Naive thymus-derived CD8-positive, alpha-beta T cell (primary cell): ENCODE results near the gene CDH4. TPM values are rescaled to one million over a fixed set of nuclear protein-coding genes. Genes with fewer than 3 reads are reported as not detected.

Experiments
- ATAC-seq, 2 donors: fragments of 150-1000 bp; cut with Tn5 transposase in 1 of 2; sonication (Bioruptor Pico), chemical (Tn5 transposase) in 1 of 2; 1 replicate in 1 of 2; 2 replicates in 1 of 2; pipeline ENCODE4 v1.10.0; 2021; ENCODE audit warnings: mild to moderate bottlenecking in 2 of 2, moderate library complexity in 2 of 2
- POLR2A ChIA-PET: fragments of 350-600 bp; sonication (Branson Sonifier 250); formaldehyde crosslinking; loops from one replicate; lab custom pipeline; 2021; ENCODE audit warnings: antibody characterized with exemption; lab: Charles Lee
- DNase-seq, 10 donors: peaks; one replicate each; pipeline versions ENCODE4 v3.0.0 to v3.0.0-alpha.2; 2020 to 2022
- H3K27ac Mint-ChIP-seq, 10 donors: one replicate each; pipeline ENCODE4 v1.8.0; 2020 to 2022; ENCODE audit warnings: mild to moderate bottlenecking in 10 of 10, mixed read lengths in 10 of 10, moderate library complexity in 4 of 10, inconsistent platforms in 1 of 10
- H3K27me3 Mint-ChIP-seq, 5 donors: one replicate each; pipeline ENCODE4 v1.8.0; 2021 to 2022; ENCODE audit warnings: mixed read lengths in 5 of 5
- H3K36me3 Mint-ChIP-seq, 3 donors: one replicate each; pipeline ENCODE4 v1.8.0; 2020 to 2022; ENCODE audit warnings: mixed read lengths in 3 of 3, mild to moderate bottlenecking in 2 of 3, inconsistent platforms in 1 of 3
- H3K4me1 Mint-ChIP-seq, 4 donors: one replicate each; pipeline ENCODE4 v1.8.0; 2021 to 2022; ENCODE audit warnings: mixed read lengths in 4 of 4
- H3K4me3 Mint-ChIP-seq, 10 donors: one replicate each; pipeline ENCODE4 v1.8.0; 2020 to 2022; ENCODE audit warnings: mild to moderate bottlenecking in 10 of 10, mixed read lengths in 10 of 10, moderate library complexity in 6 of 10, inconsistent platforms in 1 of 10
- H3K9me3 Mint-ChIP-seq, 9 donors: one replicate each; pipeline ENCODE4 v1.8.0; 2020 to 2022; ENCODE audit warnings: mixed read lengths in 9 of 9, mild to moderate bottlenecking in 3 of 9, inconsistent platforms in 1 of 9, moderate library complexity in 1 of 9
- polyA plus RNA-seq, 3 donors: library from polyadenylated mRNA; unstranded; fragments of 300-500 nt; fragmentation: Illumina TruSeq; gene quantifications; one replicate each; pipeline ENCODE4 v1.2.3, GENCODE V29; 2021
- total RNA-seq, 8 experiments: library from RNA in 2 of 8; stranded (reverse) in 2 of 8; gene quantifications; one replicate each; pipeline ENCODE4 v1.2.3 and lab custom pipeline; 2021 to 2026

Gene CDH4
- total and polyA plus RNA-seq, 5 experiments from 2014 or later, result 0.07 to 0.44 (median 0.15) TPM; not detected in 1

DNA sequence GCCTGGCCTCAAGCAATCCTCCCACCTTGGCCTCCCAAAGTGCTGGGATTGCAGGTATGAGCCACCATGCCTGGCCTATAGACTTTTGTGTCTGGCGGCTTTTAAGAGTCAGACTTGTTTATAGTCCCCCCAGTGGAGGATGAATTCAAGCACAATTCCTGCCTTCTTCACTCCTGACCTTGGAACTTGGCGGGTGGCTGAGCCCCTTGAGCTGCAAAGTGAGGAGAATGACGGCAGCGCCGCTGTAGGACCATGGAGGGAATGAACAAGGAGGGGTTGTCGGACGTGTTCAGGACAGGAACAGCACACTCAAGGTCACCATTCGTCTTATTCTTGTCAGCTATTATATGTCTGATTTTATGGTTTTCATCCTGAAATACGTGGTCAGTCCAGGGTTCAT lies 265.4 kb downstream of the CDH4 start:
- Mint-ChIP-seq H3K27ac (no peak overlapping the region), H3K9me3 (peaks cover 0 to 12% (median 0%) of the 10 kb centered on the region in 9 donors), H3K36me3 (no peaks in the 10 kb centered on the region), H3K4me3 (no peak overlapping the region), H3K4me1 (peaks cover 0 to 3% (median 0%) of the 10 kb centered on the region in 4 donors), H3K27me3 (peaks cover 0 to 7% (median 0%) of the 10 kb centered on the region in 5 donors)
- no peak for DNase-seq
- ATAC-seq, result no peak
- POLR2A ChIA-PET, result no interaction called here

DNA sequence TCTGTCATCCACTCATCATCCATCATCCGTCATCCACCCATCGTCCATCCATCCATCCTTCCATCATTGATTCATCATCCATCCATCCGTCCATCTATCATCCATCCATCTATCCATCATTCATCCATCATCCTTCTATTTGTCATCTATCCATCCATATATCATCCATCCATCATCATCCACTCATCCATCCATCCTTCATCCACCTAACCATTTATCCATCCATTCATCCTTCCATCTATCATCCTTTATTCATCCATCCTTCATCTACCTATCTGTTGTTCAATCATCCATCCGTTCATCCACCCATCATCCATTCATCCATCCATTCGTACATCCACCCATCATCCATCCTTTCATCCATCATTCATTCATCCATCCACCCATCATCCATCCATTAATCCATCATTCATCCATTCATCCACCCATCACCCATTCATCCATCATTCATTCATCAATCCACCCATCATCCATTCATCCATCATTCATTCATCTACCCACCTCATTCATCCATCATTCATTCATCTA lies 266.4 kb downstream of the CDH4 start:
- Mint-ChIP-seq H3K36me3 (no peaks in the 10 kb centered on the region), H3K4me1 (peaks cover 0 to 3% (median 0%) of the 10 kb centered on the region in 4 donors), H3K4me3 (no peak overlapping the region), H3K27me3 (peaks cover 0 to 10% (median 0%) of the 10 kb centered on the region in 5 donors), H3K9me3 (peaks cover 0 to 12% (median 0%) of the 10 kb centered on the region in 9 donors), H3K27ac (no peak overlapping the region)
- no peak for ATAC-seq
- POLR2A ChIA-PET, result no interaction called here
- DNase-seq, result no peak

DNA sequence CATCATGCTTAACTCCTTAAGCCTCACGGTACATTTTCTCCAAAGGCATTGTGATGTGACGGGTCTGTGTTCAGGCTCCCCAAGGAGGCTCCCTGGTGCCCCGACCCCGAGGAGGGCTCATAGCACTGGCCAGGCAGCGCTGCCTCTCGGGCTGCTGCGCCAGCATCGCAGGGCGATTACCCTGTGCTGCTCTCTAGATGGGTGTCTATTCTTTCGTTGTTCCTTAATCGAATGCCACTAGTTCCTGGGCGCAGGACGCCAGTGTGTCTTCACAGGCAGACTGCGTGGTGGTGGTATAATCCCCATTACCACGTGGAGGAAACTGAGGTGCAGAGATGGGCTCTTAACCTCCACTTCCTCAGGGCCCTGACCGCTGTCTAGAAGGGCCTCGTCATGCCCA lies 267.4 kb downstream of the CDH4 start:
- H3K27me3 Mint-ChIP-seq, result peaks cover 0 to 10% (median 0%) of the 10 kb centered on the region in 5 donors
- peaks cover 0 to 3% (median 0%) of the 10 kb centered on the region in 4 donors for H3K4me1 Mint-ChIP-seq
- peaks cover 0 to 12% (median 0%) of the 10 kb centered on the region in 9 donors for H3K9me3 Mint-ChIP-seq
- POLR2A ChIA-PET, result no interaction called here
- DNase-seq, result no peak
- no peaks in the 10 kb centered on the region for H3K36me3 Mint-ChIP-seq
- no peak overlapping the region for H3K4me3 Mint-ChIP-seq
- no peak overlapping the region for H3K27ac Mint-ChIP-seq
- ATAC-seq, result no peak

DNA sequence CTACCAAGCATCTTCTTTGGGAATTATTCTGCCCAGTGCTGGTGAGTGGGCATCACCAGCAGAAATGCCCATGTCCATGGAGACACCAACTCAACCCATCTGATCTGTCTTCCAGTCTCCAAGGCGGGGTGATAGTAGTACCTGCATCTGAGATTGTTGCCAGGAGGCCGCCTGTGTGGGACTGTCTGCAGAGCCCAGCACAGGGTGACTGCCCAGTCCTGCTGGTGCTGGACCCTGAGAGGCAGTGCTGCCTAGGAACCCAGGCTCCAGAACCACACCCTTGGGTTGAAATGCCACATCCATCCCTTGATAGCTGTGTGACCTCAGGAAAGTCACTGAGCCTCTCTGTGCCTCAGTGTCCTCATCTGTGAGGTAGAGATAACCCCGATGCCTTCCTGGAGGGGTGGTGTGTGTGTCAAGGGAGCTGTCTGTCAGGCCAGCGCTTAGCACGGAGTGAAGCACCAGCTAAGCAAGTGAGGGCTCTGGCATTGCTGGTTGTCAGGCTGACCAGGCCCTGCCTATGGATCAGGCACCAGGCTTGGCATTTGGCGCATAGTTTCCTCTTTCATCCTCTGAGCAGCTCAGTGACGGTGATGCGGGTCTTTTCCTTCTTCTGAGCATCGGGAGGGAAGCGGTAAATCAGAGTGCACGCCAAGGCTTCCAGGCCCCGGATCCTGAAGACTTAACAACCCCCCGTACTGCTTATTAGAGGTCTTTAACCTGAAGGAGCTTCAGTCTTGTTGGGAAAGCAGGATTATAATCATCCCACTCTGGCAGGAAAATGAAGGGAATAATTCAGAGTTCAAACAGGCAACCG lies 268.2 kb downstream of the CDH4 start:
- Mint-ChIP-seq H3K4me1 (peaks cover 0 to 3% (median 0%) of the 10 kb centered on the region in 4 donors), H3K27ac (no peak overlapping the region), H3K4me3 (no peak overlapping the region), H3K9me3 (peaks cover 0 to 12% (median 0%) of the 10 kb centered on the region in 9 donors), H3K36me3 (no peaks in the 10 kb centered on the region), H3K27me3 (peaks cover 0 to 15% (median 0%) of the 10 kb centered on the region in 5 donors)
- POLR2A ChIA-PET, result no interaction called here
- ATAC-seq, result no peak
- peak in 1 of 10 donors; percentile 13 for DNase-seq

DNA sequence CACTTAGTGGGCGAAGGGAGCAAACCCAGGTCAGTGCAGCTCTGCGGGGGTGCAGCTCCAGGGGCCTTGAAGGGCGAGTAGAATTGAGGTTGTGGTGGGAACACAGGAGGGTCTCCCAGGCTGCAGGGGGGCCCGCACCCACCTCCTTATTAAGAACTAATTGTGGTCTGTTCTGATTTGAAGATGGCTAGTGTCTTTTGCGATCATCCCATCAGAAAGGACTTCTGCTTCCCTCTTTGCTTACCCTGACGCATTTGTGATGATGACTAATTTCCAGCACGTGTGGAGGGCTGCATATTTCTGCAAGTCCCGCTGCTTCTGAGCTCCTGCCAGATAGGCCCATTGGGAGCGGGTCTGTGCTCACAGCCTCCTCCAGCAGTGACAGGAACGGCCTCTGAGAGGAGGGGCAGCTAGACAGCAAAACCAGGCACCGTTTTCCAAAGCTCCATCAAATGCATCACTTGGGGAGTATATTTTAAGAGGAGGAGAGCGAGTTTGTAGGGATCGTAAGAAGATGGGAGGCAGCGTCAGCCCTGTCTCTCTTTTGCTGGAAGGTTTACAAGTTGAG lies 268.9 kb downstream of the CDH4 start:
- H3K27me3 Mint-ChIP-seq, result peaks cover 0 to 17% (median 0%) of the 10 kb centered on the region in 5 donors
- peaks cover 0 to 3% (median 0%) of the 10 kb centered on the region in 4 donors for H3K4me1 Mint-ChIP-seq
- no peak overlapping the region for H3K4me3 Mint-ChIP-seq
- H3K36me3 Mint-ChIP-seq, result no peaks in the 10 kb centered on the region
- no peak for ATAC-seq
- peak in 1 of 10 donors; percentile 15 for DNase-seq
- H3K27ac Mint-ChIP-seq, result no peak overlapping the region
- POLR2A ChIA-PET, result no interaction called here
- peaks cover 0 to 12% (median 0%) of the 10 kb centered on the region in 9 donors for H3K9me3 Mint-ChIP-seq

DNA sequence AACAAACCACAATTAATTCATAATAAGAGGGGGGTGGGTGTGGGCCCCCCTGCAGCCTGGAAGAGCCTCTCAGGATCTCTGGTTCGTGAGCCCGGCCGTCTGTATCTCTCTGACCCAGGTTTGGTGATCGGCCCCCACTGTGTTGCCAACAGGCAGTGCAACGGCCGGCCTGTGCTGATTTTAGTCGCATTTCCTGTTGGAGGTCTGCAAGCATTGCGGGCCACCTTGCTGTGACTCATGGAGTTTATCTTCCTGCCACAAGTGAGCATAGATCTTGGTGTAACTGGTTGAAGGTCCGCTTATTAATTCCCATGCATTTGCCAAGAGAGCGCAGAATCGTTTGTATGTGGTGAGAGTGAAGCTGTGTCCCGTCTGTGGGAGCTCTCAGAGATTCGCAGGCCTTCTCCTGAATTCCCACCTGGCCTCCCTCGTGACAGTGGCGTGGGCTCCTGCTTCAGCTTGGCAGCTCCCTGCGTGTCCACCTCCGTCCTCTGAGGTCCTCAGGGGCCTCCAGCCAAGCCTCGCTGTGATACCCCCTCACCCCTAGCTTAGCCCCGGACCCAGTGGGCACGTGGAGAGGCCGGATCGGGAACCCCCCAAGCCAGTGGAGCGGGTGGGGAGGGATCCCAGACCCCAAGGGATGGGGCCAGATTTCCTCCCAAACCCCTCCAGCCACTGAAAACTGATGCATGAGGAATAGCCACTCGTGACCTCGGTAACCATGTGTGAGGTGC lies 269.8 kb downstream of the CDH4 start:
- H3K27ac Mint-ChIP-seq, result peak overlapping the region in 1 of 10 donors; percentile 11
- ATAC-seq (no peak), DNase-seq (peak in 1 of 10 donors; percentile 45)
- H3K27me3 Mint-ChIP-seq, result peaks cover 0 to 16% (median 0%) of the 10 kb centered on the region in 5 donors
- H3K4me1 Mint-ChIP-seq, result no peaks in the 10 kb centered on the region
- peaks cover 0 to 12% (median 0%) of the 10 kb centered on the region in 9 donors for H3K9me3 Mint-ChIP-seq
- H3K4me3 Mint-ChIP-seq, result no peak overlapping the region
- POLR2A ChIA-PET, result no interaction called here
- H3K36me3 Mint-ChIP-seq, result no peaks in the 10 kb centered on the region

DNA sequence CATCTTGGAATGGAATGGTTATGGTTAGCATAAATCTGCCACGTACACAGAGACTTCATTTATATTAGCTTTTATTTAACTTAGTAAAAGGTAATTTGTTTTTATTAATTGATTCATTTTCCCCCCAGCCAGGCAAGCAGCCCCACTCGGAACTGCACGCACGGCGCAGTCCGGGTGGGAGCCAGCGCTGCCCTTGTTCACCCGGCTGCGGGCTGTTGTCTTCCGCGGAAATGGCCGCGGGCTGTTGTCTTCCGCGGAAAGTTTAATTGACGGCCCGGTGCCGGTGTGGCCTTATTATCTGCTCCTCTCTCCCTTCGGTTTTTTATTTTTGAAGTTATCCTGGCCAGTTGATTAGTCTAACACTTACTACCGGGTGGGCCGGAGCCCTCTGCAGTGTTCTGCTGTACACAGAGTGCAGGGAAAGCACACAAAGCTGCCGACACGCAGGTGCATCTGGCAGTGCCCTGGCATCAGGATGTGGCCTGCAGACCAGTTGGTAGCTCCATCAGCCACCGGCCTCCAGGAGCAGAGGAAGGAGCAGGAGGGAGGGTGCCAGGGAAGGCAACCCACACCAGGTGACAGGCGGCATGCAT lies 270.5 kb downstream of the CDH4 start:
- no peak for DNase-seq
- H3K4me3 Mint-ChIP-seq, result no peak overlapping the region
- no peaks in the 10 kb centered on the region for H3K36me3 Mint-ChIP-seq
- POLR2A ChIA-PET, result no interaction called here
- ATAC-seq, result no peak
- peaks cover 0 to 12% (median 0%) of the 10 kb centered on the region in 9 donors for H3K9me3 Mint-ChIP-seq
- H3K27ac Mint-ChIP-seq, result no peak overlapping the region
- H3K27me3 Mint-ChIP-seq, result peaks cover 0 to 16% (median 0%) of the 10 kb centered on the region in 5 donors
- no peaks in the 10 kb centered on the region for H3K4me1 Mint-ChIP-seq

DNA sequence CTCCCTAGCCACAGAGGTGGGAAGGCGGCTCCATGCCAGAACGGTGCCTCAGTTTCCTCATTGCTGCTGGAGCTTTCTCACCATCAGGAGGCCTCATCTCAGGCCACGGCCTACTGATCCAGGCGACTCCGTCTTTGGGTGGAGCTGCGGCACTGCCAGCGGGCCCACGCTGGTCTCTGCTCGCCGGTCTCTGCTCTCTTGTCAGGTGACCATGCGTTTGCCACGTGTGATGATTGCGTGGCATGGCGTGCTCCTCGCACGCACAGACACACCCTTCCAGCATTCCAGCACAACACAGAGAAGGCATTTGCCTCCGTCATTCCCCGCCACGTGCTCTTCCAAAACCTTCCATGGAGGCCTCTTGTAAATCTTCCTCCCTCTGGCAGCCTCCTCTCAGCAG lies 271.1 kb downstream of the CDH4 start:
- Mint-ChIP-seq H3K4me1 (no peaks in the 10 kb centered on the region), H3K27me3 (peaks cover 0 to 16% (median 0%) of the 10 kb centered on the region in 5 donors), H3K36me3 (no peaks in the 10 kb centered on the region), H3K27ac (no peak overlapping the region), H3K9me3 (peaks cover 0 to 11% (median 0%) of the 10 kb centered on the region in 9 donors), H3K4me3 (no peak overlapping the region)
- POLR2A ChIA-PET, result no interaction called here
- ATAC-seq (no peak), DNase-seq (no peak)

DNA sequence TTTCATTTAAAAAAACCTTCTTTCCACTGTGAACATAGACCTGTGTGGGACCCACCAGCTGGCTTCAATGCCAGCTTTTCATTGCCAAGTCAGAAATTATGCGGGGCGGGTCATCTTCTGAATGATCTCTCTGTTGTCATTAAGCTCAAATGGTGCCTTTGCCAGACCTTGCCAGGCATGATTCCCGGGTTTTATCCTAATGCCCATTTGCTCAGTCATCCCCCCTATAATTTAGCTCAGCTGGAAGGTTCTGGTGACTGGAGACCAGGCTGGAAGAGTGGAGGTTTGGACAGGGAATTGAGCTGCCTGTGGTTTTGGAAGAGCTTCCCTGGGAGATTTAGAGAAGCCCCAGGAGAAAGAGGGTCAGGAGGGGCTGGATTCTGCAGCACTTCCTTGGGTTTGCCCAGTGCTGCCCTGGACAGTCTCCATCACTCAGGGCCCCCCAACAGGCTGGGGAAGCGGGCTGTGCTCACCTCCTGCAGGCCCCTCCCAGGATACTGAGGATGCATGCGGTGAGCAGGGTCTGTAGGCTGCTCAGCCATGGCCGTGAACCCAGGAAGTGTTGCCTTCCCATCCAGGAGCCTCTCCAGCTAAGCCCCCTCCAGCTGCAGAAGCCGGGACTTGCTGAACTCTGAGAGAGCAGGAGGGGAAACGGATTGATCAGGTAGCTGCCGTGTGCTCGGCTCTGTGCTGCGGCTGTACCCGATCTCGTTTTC lies 273.0 kb downstream of the CDH4 start:
- Mint-ChIP-seq H3K4me1 (no peaks in the 10 kb centered on the region), H3K9me3 (peaks cover 0 to 2% (median 0%) of the 10 kb centered on the region in 9 donors), H3K27ac (no peak overlapping the region), H3K4me3 (no peak overlapping the region), H3K36me3 (no peaks in the 10 kb centered on the region), H3K27me3 (peaks cover 0 to 19% (median 0%) of the 10 kb centered on the region in 5 donors)
- POLR2A ChIA-PET, result no interaction called here
- no peak for DNase-seq
- no peak for ATAC-seq

DNA sequence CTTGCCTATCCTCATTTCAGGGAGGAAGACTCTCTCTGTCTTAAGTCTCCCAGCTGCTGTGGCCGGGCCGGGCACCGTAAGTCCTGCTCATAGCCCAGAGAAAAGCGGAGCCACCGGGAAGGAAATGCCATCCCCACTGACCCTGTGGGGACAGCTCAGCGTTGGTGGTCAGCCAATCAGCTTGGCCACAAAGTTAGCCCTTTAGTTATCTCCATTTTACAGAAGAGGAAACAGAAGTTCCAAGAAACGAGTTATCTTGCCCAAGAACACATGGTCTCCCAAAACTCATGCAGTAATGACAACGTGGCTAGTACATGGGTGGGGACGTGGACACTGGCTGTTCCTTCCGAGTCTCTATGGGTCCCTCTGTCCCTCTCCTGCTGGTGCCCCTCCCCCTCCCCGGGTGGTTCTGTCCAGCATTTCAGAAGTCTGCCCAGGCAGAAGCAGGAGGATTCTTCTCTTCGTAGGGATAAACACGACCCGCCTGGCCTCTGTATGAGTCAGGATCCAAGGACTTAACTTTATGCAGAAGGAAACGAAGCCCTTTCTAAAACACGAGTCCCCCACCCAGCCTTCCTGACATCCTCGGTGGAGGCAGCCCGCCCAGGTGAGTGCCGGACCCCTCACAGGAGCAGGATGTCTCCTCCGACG lies 273.8 kb downstream of the CDH4 start:
- Mint-ChIP-seq H3K36me3 (no peaks in the 10 kb centered on the region), H3K4me1 (no peaks in the 10 kb centered on the region), H3K9me3 (peaks cover 0 to 2% (median 0%) of the 10 kb centered on the region in 9 donors), H3K4me3 (no peak overlapping the region), H3K27me3 (peaks cover 0 to 24% (median 0%) of the 10 kb centered on the region in 5 donors), H3K27ac (peak overlapping the region in 1 of 10 donors; percentile 5)
- POLR2A ChIA-PET, result no interaction called here
- ATAC-seq, result no peak
- no peak for DNase-seq

DNA sequence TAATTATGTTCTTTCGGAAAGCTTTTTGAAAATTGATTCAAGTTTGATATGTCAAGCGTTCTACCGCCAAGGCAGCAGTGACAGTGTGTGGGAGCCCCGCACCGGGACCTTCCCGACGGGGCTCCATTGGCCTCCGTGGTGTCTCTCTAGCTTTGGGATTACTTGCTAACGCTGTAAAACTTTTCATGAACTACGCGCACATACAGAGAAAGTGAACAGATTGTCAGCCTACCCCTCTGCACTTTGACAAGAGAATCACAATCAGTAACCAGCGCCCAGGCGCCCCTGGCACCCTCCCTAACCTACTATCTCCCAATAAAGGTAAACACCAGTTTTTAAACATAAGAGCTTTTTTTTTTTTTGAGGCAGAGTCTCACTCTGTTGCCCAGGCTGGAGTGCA lies 274.8 kb downstream of the CDH4 start:
- ATAC-seq (no peak), DNase-seq (no peak)
- Mint-ChIP-seq H3K27me3 (peaks cover 0 to 24% (median 0%) of the 10 kb centered on the region in 5 donors), H3K27ac (no peak overlapping the region), H3K4me1 (no peaks in the 10 kb centered on the region), H3K36me3 (no peaks in the 10 kb centered on the region), H3K9me3 (peaks cover 0 to 2% (median 0%) of the 10 kb centered on the region in 9 donors), H3K4me3 (no peak overlapping the region)
- POLR2A ChIA-PET, result no interaction called here
